ENCODE data around the gene SLC4A7. TPM values are rescaled to one million over a fixed set of nuclear protein-coding genes. Genes with fewer than 3 reads are reported as not detected.
"Not testable (repeated sequence)": the region's sequence is repeated elsewhere in the genome, so short reads cannot be mapped to it uniquely, and the experiment has no call there.

The SLC4A7 gene
- total RNA-seq, 1 experiment from 2014 or later: 56.9 TPM

GRCh38 chr3:27328982-27329762, 155.0 kb downstream of the SLC4A7 start:
- DNase-seq (ENCODE audit: extremely low read depth, low read depth): not testable (repeated sequence)

- no peak for DNase-seq (ENCODE audit: extremely low read depth, low read depth)
Observed at GRCh38 chr3:27326629-27327545, 157.3 kb downstream of the SLC4A7 start.

GRCh38 chr3:27326202-27326601, 158.0 kb downstream of the SLC4A7 start:
- DNase-seq (ENCODE audit: extremely low read depth, low read depth): no peak

- no peak for DNase-seq (ENCODE audit: extremely low read depth, low read depth)
Observed at GRCh38 chr3:27325419-27325818, 158.8 kb downstream of the SLC4A7 start.

- DNase-seq (ENCODE audit: extremely low read depth, low read depth): no peak
Observed at GRCh38 chr3:27324686-27325085, 159.5 kb downstream of the SLC4A7 start.

- DNase-seq (ENCODE audit: extremely low read depth, low read depth): no peak
Observed at GRCh38 chr3:27323087-27323570, 161.1 kb downstream of the SLC4A7 start.

Small RNAs within 50 kb of the gene (small RNA-seq; reads per million reads assigned to genes)
- gene AC137675.1: 0 reads per million in 2 experiments
- gene RNU1-96P: 0 to 0.06 reads per million in 2 experiments

Other genes with a start within 250 kb of the SLC4A7 start
- gene NEK10, start 115.0 kb downstream of the SLC4A7 start, total RNA-seq (2014; rRNA removed; shearing (Covaris generic)): 1.4 and 1.5 TPM in 2 replicates
- gene EOMES, start 237.9 kb upstream of the SLC4A7 start, total RNA-seq (2014; rRNA removed; shearing (Covaris generic)): 0.35 and 0.40 TPM in 2 replicates

Data from NCI-H460 (cell line).